HG02870 (cell line): ENCODE measurements around the gene SLC26A6.

Experiments
- ATAC-seq: cut with Tn5 transposase; IDR thresholded peaks from one replicate; pipeline ENCODE4 v1.9.1; 2021; ENCODE audit warnings: mild to moderate bottlenecking, moderate library complexity; ENCODE audit not compliant: unreplicated experiment

Gene SLC26A6

DNA sequence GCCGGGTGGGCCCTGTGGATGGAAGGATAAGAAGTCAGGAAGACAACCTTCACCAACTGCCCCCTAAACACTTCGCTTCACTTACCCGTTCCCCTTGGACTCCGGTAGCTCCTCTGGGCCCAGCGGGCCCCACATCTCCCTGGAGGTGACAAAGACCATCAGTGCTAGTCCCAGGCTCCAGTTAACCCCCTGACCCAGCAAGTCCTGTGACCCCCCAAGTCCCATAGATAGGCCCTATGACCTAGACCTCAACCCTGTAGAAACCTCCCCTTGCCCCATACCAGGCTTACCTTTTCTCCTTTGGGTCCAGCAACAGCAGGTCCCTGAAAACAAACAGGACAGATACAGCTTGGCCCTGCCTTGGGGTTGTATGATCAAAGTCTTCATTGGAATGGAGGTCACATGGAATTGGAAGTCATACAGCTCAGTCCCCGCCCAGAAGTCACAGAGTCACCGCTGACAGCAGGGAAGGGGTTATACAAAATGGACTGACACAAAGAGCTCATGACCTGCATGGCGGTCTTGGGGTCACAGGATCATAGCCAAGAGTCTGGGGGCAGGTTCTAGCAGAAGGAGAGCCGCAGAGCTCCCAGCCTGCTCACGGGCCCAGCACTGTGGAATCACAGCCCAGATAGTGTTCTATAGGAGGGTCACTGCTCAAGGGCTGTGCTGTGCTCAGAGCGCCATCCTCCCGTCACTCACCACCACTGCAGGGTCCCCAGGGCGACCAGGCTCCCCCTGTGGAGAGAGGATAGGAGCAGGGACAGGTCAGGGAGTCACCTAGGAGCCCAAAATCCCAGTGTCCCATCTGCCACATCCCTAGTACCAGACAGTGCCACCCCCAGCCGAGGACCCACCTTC is 53.4 kb downstream of the SLC26A6 start:
- no peak for ATAC-seq

DNA sequence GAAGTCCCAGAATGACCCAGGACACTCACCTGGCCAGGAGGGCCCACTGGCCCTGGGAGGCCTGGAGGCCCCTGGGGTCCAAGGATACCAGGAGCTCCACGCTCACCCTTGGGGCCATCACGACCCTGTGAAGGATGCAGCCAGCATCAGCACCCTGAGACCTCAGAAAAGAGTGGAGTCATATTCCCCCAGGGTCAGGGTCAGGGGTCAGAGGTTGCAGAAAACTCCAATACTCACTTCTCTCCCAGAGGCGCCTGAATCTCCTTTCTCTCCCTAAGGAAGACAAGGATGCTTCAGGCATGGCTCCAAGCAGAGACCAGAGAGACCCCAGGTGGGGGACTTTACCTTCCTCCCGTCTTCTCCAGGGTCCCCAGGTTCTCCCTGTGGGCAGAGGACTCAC is 58.6 kb downstream of the SLC26A6 start:
- no peak for ATAC-seq
